ENCODE measurements around the gene PHLDB1.

GRCh38 chr11:118684187-118684586, 76.8 kb downstream of the PHLDB1 start:
- TF ChIP-seq TCF7L2 (IDR thresholded peaks at IDR 0.05; ENCODE audit: borderline replicate concordance, extremely low read depth, insufficient read depth, insufficient read length), result no peak
- no peak for TF ChIP-seq JUND (IDR thresholded peaks at IDR 0.05)
- no peak for TF ChIP-seq POLR2A (IDR thresholded peaks at IDR 0.05; ENCODE audit: borderline replicate concordance, extremely low read depth, insufficient read depth, insufficient read length)
- TF ChIP-seq ZBTB33 (IDR thresholded peaks at IDR 0.05; ENCODE audit: extremely low read depth, insufficient replicate concordance, low read length), result no peak
- TF ChIP-seq CTCF (IDR thresholded peaks at IDR 0.05 in 2 of 3, conservative IDR thresholded peaks at IDR 0.05 in 1 of 3; ENCODE audit: borderline replicate concordance in 1 of 3, insufficient read depth in 1 of 3, low read depth in 2 of 3, low read length in 2 of 3), result no peak
- no peak for TF ChIP-seq EZH2phosphoT487 (IDR thresholded peaks at IDR 0.05; ENCODE audit: borderline replicate concordance)

Measured in HCT116 (cell line).